HK-2 (cell line): Measurements from ENCODE around the gene CFAP298.
"Not testable (repeated sequence)": the region's sequence is repeated elsewhere in the genome, so short reads cannot be mapped to it uniquely, and the experiment has no call there.

Experiments used
- DNase-seq: peaks from one replicate; pipeline ENCODE4 v3.0.0-alpha.2; 2018; ENCODE audit not compliant: unreplicated experiment

Gene CFAP298

DNA sequence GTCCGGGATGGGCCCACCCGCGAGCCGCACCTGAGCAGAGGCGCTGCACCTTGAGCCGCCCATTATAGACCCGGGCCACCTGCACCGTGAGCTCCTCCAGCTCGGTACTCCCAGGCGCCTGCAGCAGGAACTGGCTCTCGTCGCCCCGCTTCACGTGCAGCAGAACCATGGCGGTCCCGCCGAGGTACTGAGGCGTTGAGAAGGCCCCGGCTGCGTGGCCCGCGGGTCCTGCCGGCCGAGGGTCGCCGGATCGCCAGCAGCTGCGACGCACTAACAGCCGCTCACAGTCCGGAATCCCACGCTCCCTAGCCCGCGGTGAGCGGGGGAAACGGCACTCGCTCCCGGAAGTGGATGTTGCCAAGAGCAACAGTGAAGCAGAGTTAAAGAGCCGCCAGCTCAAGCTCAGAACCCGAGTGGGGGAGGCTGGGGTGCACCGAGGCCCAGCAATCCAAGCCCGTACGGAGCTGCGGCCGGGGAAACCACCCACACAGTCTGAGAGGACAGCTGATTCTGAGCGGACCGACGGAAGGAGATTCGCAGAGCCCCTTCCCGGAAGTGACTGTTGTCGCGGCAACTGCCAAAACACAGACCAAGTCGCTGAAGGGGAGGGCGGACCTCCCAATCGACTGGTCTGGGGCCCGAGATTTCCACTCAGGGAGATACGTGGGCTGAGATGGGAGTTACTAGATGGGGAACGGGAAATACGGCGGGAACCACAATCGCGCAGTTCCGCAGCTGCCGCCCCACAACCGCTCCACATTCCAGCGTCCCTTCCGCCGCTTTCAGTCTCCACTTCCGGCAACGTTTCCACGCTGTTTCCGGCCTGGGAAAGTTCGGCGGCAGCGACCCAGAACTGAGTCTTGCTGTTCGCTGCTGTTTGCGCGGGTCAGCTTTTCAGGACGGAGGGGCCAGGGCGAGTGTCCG is at the start of gene CFAP298:
CFAP298 (minus strand) TSS at position 303 of the 924 bp plus-strand sequence; CDS start at position 169, 134 bp downstream.
- peak; percentile 84 for DNase-seq

- not testable (repeated sequence) for DNase-seq
Measured at GRCh38 chr21:32661026-32661782, 49.0 kb upstream of the CFAP298 start.

GRCh38 chr21:32658524-32658923 is 46.3 kb upstream of the CFAP298 start:
- no peak for DNase-seq

DNA sequence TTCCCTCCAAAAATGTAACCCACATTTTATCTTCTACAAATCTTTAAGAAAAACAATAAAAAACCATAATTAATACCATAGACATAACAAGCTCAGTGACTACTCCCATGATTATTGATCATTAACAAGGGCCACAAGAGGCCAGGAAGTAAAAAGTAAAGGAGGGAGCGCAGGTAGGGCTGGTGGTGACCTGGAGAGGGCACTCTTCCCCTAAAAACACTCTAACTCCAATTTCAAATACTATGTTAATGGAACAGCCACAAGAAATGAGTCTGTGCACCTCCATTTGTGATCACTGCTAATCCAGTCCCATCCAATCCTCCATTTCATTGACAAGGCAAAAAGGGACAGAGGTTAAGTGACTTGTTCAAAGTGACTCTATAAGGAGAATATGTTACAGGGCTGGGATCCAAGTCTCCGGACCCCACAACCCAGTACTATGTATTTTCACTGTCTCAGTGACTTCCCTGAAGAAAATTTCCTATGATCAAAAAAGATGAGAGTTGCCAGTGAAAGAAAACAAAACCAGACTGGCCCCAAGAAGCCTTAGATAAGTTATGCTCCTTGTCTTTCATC is 41.2 kb upstream of the CFAP298 start:
- DNase-seq = peak; percentile 11

DNA sequence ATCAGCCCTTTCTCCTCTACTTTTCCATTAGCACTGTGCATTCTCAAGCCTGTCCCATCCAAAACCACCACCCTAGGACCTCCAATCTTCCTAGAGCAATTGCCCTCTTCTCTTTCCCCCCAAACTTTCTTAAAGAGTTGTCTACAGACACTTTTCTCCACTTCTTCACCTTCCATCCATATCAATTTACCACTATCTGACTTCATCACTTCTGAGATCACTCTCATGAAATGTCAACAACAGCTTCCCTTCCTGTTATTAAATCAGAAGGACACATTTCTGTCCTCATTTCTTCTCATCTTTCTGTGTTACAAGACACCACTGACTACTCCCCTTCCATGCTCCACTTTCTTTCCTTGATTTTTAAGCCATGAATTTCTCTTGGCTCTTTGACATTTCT is 36.0 kb upstream of the CFAP298 start:
- no peak for DNase-seq

GRCh38 chr21:32645261-32646182 is 33.3 kb upstream of the CFAP298 start:
- no peak for DNase-seq

DNA sequence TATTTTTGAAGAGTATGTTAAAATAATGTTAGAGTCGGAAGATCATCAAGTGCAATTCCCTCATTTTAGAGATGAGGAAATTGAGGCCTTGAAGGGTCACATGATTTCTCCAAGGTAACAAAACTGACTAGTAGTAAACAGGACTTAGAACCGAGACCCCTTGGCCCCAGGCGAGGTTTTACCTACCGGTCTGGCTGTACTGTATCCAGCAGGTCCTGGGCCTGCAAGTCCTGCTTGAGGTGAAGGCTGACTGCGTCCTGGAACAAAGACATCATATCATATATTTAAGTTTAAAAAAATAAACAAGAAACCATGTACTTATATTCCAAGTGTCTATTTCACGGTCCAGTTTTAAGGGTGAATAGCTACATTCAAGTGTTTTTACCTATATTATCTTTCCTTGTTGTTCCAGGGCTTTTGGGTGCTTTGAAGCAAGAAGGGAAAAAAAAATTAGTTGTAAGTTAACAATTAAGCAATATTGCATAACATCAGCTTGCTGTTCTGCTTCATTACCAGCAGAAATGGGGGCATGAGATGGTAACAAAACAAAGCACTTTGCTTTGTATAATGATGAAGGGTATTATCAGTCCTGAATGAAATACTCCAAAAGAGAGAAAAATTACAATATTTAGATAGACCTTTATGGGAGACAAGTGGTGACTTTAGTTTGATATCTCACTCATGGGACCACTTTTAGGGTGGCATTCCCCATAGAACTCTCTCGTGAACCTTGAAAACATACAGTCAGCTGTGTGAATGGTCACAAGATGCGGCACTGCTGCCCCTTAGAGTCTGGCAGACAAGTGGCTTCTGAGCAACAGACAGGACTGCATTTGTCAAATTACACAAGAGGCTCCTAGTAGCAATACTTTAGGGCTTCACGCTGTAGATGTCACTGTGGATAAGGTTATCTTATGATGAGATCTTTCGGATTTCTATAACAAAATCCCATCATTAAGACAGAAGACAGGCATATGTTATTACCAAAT is 29.8 kb upstream of the CFAP298 start:
- DNase-seq = no peak

GRCh38 chr21:32626621-32627196 is 14.5 kb upstream of the CFAP298 start:
- no peak for DNase-seq

DNA sequence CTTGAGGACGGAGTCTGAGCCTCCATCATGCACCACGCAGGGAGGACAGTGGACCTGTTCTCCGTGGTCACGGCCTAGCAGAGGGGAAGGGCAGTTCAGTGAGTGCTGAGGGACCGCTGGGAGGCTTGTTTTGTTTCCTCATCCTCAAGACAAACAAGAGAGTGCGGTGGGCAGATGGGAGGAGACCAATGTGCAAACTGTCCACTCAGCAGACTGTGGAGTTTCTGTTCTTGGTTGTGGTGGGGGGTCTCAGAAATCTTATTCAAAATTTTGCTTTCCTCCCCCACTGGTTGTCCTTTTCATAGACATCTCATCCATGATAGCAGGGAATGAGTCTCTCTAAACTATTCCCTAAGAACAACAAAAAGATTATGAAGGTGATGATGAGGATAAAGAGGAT is 6.0 kb upstream of the CFAP298 start:
- DNase-seq = not testable (repeated sequence)

DNA sequence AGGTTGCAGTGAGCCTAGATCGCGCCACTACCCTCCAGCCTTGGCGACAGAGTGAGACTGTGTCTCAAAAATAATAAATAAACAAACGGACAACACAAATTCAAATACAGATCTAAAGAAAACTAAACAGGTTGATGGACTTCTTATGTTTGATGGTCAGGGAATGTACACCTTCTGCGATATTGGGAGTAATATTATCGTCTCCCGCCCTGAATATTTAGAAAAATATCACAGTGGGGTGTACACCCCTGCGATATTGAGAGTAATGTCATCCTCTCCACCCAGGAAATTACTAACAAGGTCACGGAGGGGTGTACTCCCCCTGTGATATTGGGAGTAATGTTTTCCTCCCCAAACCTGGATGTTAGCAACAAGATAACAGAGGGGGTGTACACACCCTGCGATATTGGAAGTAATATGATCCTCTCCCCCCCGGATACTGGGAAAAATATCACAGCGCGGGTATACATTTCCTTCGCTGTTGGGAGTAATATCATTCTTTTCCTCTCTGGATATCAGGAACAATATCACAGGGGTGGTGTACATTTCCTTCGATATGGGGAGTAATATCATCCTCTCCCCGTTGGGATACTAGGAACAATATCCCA is 1.4 kb upstream of the CFAP298 start:
- DNase-seq = no peak

DNA sequence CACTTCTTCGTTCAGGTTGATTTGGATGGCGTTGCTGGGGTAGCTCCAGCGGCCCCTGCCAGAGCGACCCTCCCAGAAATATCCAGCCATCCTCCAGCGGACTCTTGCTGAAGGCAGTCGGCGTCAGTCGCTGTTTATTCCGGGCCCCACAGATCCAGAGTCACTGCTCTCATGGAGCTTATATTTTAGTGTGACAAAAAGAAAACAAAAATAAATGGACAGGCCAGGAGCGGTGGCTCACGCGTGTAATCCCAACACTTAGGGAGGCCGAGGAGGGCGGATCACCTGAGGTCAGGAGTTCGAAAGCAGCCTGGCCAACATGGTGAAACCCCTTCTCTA is 791 bp upstream of the CFAP298 start:
- DNase-seq = no peak

DNA sequence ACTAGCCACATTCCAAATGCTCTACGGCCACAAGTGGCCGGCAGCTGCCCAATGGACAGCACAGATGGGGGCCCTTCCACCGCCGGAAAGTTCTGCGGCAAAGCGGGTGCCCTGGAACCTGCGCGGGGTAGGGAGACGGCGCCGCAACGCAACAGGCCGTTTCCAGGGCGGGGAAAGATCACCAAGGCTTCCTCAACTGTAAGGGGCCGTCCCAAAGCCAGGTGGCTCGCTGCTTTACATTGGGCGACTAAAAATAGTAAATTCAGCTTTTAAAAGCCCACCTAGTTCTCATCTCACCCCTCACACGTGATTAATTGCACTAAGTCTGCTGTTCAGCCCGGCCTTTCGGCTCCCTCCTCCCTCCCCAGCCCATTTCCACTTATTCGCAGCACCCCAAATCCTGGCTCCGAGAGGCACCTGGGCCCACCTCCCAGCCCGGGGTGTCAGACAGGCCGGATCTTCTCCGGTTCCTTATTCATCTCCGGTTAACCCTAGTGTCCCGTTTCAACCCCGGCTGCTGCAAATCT is 643 bp downstream of the CFAP298 start:
- peak; percentile 30 for DNase-seq

DNA sequence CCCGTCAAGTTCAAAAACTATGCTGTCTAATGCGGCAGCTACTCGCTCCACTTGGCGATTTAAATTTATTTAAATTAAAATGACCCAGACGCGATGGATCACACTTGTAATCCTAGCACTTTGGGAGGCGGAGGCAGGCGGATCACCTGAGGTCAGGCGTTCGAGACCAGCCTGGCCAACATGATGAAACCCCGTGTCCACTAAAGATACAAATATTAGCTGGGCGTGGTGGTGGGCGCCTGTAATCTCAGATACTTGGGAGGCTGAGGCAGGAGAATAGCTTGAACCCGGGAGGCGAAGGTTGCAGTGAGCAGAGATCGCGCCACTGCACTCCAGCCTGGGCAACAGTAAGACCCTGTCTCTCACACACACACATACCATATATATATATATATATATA is 1.2 kb downstream of the CFAP298 start:
- not testable (repeated sequence) for DNase-seq

DNA sequence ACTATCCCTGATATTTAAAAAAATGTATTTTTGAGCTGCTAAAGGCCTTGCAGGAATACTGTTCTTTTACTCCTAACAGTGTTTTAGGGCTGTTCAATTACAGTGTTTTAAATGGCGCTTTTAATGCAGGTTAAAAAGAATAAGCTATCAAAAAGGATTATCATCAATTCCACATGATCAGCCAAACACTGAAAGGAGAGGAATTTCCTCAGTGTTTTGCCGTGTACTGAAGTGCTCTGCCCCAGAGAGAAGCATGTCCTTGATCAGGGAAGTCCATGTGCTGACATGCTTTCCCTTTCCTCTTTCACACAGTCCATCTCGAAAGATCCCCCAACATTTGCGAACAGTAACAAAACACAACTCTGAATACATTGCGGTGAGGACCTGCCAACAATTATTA is 3.3 kb downstream of the CFAP298 start:
- no peak for DNase-seq

DNA sequence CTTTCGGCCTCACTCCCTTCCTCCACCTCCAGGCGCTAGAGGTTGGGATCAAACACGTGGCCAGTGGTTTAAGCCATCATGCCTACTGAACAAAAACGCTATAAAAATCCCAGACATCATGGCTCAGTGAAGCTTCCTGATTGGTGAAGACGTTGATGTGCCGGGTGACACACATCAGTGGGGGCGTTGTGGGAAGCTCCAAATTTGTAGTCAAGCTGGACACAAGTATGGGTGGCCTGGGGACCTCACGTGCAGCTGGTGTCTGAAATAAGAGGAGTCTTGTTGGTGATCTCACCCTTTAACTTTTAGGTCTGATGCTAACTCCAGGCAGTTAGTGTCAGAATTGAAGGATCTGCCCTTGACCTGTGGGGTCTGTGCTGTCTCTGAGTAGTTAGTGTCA is 6.7 kb downstream of the CFAP298 start:
- DNase-seq = no peak

DNA sequence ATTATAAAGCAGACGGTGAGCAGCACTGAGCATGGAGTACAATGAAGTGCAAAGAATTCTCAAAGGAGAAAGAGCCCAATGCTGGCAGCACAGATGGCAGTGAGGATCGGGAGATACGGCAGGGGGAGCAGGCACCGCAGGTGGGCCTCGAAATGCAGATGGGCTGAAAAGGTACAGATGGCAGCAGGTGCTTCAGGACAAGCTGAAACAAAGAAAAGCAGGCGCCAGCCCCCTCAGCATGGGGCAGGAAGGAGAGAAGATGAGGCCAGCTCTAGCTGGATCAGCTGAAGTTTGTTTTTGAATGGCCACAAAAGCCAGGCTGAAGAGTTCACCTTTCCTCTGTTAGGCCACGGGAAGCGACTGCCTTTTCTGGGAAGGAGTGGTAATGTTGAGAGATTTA is 7.7 kb downstream of the CFAP298 start:
- no peak for DNase-seq

DNA sequence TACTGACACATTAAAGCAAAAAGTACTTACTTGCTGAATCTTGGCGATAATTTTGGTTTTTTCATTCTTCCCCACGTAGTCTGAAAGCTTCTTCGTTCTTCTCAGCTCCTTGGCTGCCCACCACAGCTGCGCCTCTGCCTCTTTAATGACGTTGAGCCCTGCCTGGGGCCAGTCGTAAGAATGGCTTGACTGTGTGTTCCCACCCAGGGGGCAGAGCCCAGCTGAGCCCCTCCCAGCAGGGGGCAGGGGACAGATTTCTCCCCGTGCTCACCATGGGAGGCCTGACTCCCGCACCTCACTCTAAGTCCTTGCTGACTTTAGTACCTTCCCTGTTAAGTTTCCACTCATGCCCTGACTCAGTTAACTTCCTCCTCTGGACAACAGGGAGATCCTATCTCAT is 9.0 kb downstream of the CFAP298 start:
- no peak for DNase-seq

GRCh38 chr21:32602099-32602498 is 10.1 kb downstream of the CFAP298 start:
- no peak for DNase-seq

GRCh38 chr21:32599526-32599925 is 12.7 kb downstream of the CFAP298 start:
- no peak for DNase-seq
